NCI-H345 treated with DMSO at 0.1 percent for 48 hours (cell line): ENCODE results near the gene RPS16.

Source experiments
- DNase-seq: peaks from one replicate; lab custom pipeline; 2025; ENCODE audit not compliant: unreplicated experiment; lab: John Stamatoyannopoulos, UW

The RPS16 gene

GRCh38 chr19:39390451-39390750, 45.3 kb downstream of the RPS16 start:
- no peak for DNase-seq

- no peak for DNase-seq
Observed at GRCh38 chr19:39389631-39390414, 45.9 kb downstream of the RPS16 start.

- no peak for DNase-seq
Observed at GRCh38 chr19:39388657-39389056, 47.1 kb downstream of the RPS16 start.

DNA sequence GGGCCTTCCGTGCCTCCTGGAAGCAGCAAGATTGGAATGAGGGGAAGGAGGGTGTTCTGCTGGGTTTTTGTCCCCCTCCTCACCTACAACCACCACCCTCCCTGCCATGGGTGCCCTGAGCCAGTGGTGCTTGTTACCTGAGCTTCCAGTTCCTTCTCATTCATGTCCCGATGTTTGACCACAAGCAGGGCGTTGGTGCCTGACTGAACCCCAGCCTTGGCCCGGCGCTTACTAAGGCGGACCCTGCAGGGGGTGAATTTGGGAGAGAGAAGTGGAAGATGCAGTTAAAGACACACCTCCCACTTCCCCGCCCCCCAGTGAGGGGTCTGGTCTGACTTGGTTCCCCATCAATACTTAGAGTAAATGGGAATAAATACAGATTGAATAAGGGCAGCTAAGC, 49.2 kb downstream of the RPS16 start:
- no peak for DNase-seq

DNA sequence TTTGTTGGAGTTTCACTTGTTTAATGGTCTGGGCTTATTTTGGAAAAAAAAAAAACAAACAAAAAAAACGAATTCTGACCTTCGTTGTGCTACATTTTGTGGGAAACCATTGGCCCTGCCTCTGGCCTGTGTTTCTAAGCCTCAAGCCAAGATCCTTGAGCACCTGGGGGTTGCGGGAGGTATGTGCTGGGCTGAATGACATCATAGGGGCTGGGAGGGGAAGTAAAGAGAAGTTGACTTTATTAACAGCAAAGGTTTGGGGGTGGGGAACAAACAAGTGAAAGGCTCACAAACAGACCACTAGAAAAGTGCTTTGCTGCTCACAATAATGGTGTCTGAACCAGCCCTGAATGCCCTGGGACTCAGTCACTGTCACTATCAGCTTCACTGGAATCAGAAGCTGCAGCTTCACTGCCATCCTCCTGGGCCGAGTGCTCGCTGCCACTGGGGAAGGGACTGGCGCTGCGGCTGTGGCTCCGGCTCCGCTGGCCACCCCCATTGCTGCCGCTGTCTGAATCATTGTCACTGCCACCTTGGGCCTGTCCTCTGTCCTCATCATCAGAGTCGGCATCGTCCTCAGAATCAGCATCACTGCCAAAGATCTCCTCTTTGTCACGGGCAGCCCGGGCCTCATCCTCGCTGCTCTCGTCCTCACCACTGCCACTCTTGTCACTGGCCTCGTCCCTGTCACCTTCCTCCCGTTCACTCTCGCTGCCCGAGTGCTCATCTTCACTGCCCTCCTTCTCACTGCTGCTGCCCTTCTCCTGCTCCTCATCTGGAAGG, 49.9 kb downstream of the RPS16 start:
- DNase-seq, result no peak

- no peak for DNase-seq
Observed at GRCh38 chr19:39384839-39385568, 50.7 kb downstream of the RPS16 start.
